WTC11 (cell line): ENCODE measurements around the gene LMO3. TPM values are rescaled to one million over a fixed set of nuclear protein-coding genes. Genes with fewer than 3 reads are reported as not detected.

Experiments used
- ATAC-seq: fragments of 200-7000 bp; cut with Tn5 transposase; 2 replicates; pipeline ENCODE4 v1.10.0; 2021; ENCODE audit warnings: mild to moderate bottlenecking, moderate library complexity
- CTCF ChIA-PET: fragments of 300-600 bp; sonication (Branson Sonifier 250); formaldehyde crosslinking; loops from one replicate; lab custom pipeline; 2021; ENCODE audit warnings: antibody characterized with exemption; lab: Charles Lee
- POLR2A ChIA-PET: fragments of 350-600 bp; sonication (Branson Sonifier 250); formaldehyde crosslinking; loops from one replicate; lab custom pipeline; 2021; ENCODE audit warnings: antibody characterized with exemption; lab: Charles Lee
- DNase-seq: peaks from one replicate; pipeline ENCODE4 v3.0.0; 2021; ENCODE audit warnings: low spot score
- H3K27ac Mint-ChIP-seq: 2 replicates; pipeline ENCODE4 v1.8.0; 2021; ENCODE audit warnings: mixed read lengths
- H3K27me3 Mint-ChIP-seq: 2 replicates; pipeline ENCODE4 v1.8.0; 2021; ENCODE audit warnings: low read depth, mild to moderate bottlenecking, moderate library complexity, mixed read lengths
- H3K36me3 Mint-ChIP-seq: 2 replicates; pipeline ENCODE4 v1.8.0; 2021; ENCODE audit warnings: mixed read lengths
- H3K4me1 Mint-ChIP-seq: 2 replicates; pipeline ENCODE4 v1.8.0; 2022; ENCODE audit warnings: mixed read lengths
- H3K4me3 Mint-ChIP-seq: 2 replicates; pipeline ENCODE4 v1.8.0; 2021; ENCODE audit warnings: mild to moderate bottlenecking, moderate library complexity, mixed read lengths
- H3K9me3 Mint-ChIP-seq: 2 replicates; pipeline ENCODE4 v1.8.0; 2021; ENCODE audit warnings: mixed read lengths
- ATF6 ChIP-seq: sonication (generic); formaldehyde crosslinking; IDR thresholded peaks from 2 replicates; pipeline ENCODE4 v1.8.1; 2023; ENCODE audit warnings: mild to moderate bottlenecking, missing genetic modification reagents
- E2F5 ChIP-seq: sonication (generic); formaldehyde crosslinking; IDR thresholded peaks from 2 replicates; pipeline ENCODE4 v1.8.1; 2022; ENCODE audit warnings: mild to moderate bottlenecking, moderate library complexity, missing genetic modification reagents
- ETV6 ChIP-seq: sonication (generic); formaldehyde crosslinking; IDR thresholded peaks from 2 replicates; pipeline ENCODE4 v1.8.1; 2022; ENCODE audit warnings: mild to moderate bottlenecking, missing genetic modification reagents
- NFATC4 ChIP-seq: fragments of 250-450 bp; sonication (Bioruptor Pico); IDR thresholded peaks from 2 replicates; pipeline ENCODE4 v1.9.0; 2021; ENCODE audit warnings: mild to moderate bottlenecking
- NR1H2 ChIP-seq: sonication (generic); formaldehyde crosslinking; IDR thresholded peaks from 2 replicates; pipeline ENCODE4 v1.9.0; 2021; ENCODE audit warnings: mild to moderate bottlenecking, moderate library complexity, missing genetic modification reagents
- NR2C2 ChIP-seq: sonication (generic); formaldehyde crosslinking; IDR thresholded peaks from 2 replicates; pipeline ENCODE4 v1.8.0; 2022; ENCODE audit warnings: mild to moderate bottlenecking, missing genetic modification reagents
- OVOL2 ChIP-seq: fragments of 250-450 bp; sonication (Bioruptor Pico); IDR thresholded peaks from 2 replicates; pipeline ENCODE4 v1.9.0; 2021; ENCODE audit warnings: mild to moderate bottlenecking, borderline replicate concordance
- ZNF138 ChIP-seq: sonication (generic); formaldehyde crosslinking; conservative IDR thresholded peaks from 2 replicates; pipeline ENCODE4 v1.8.1; 2022; ENCODE audit warnings: mild to moderate bottlenecking, moderate library complexity, missing genetic modification reagents
- ZNF219 ChIP-seq: sonication (generic); formaldehyde crosslinking; IDR thresholded peaks from 2 replicates; pipeline ENCODE4 v1.8.0; 2023; ENCODE audit warnings: missing genetic modification reagents, mild to moderate bottlenecking, borderline replicate concordance
- ZNF532 ChIP-seq: fragments of 250-450 bp; sonication (Bioruptor Pico); IDR thresholded peaks from 2 replicates; pipeline ENCODE4 v1.9.0; 2021; ENCODE audit warnings: mild to moderate bottlenecking, borderline replicate concordance
- total RNA-seq: library from RNA; stranded (reverse); gene quantifications from 3 replicates; pipeline ENCODE4 v1.2.3, GENCODE V29; 2021
- TF ChIP-seq, protein P1 (sequence below): sonication (generic); formaldehyde crosslinking; IDR thresholded peaks from 2 replicates; pipeline ENCODE4 v1.8.0; 2022; ENCODE audit warnings: mild to moderate bottlenecking, missing genetic modification reagents
- TF ChIP-seq, protein P2 (sequence below): fragments of 250-450 bp; sonication (Bioruptor Pico); IDR thresholded peaks from 2 replicates; pipeline ENCODE4 v1.8.0; 2021; ENCODE audit warnings: mild to moderate bottlenecking

The LMO3 gene
- total RNA-seq, 1 experiment from 2014 or later: 29.8 TPM

GRCh38 chr12:16603916-16604575 lies 1.9 kb downstream of the LMO3 start (continued):
- no peak for TF ChIP-seq ZNF532 (CRISPR knock-in tag)
- TF ChIP-seq, protein P1, sequence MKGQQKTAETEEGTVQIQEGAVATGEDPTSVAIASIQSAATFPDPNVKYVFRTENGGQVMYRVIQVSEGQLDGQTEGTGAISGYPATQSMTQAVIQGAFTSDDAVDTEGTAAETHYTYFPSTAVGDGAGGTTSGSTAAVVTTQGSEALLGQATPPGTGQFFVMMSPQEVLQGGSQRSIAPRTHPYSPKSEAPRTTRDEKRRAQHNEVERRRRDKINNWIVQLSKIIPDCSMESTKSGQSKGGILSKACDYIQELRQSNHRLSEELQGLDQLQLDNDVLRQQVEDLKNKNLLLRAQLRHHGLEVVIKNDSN: no peak

GRCh38 chr12:16603260-16603915 lies 2.6 kb downstream of the LMO3 start:
- ChIA-PET POLR2A (no interaction called here), CTCF (no interaction called here)
- Mint-ChIP-seq H3K27ac (no peak overlapping the region), H3K9me3 (no peaks in the 10 kb centered on the region), H3K27me3 (peaks cover 23% of the 10 kb centered on the region), H3K4me3 (peak overlapping the region; percentile 95), H3K36me3 (no peaks in the 10 kb centered on the region), H3K4me1 (peaks cover 64% of the 10 kb centered on the region)
- TF ChIP-seq ZNF138 (CRISPR knock-in tag) (no peak), ZNF219 (CRISPR knock-in tag) (no peak), ETV6 (CRISPR knock-in tag) (no peak)
- DNase-seq: no peak
- no peak for ATAC-seq

GRCh38 chr12:16602412-16602811 lies 3.5 kb downstream of the LMO3 start:
- DNase-seq: no peak
- Mint-ChIP-seq H3K9me3 (no peaks in the 10 kb centered on the region), H3K4me3 (no peak overlapping the region), H3K27ac (no peak overlapping the region), H3K36me3 (no peaks in the 10 kb centered on the region), H3K4me1 (peaks cover 60% of the 10 kb centered on the region), H3K27me3 (peaks cover 15% of the 10 kb centered on the region)
- ATAC-seq: no peak
- TF ChIP-seq ETV6 (CRISPR knock-in tag): no peak
- no peak for TF ChIP-seq NFATC4 (CRISPR knock-in tag)
- TF ChIP-seq NR2C2 (CRISPR knock-in tag): no peak
- TF ChIP-seq NR1H2 (CRISPR knock-in tag): no peak
- TF ChIP-seq E2F5 (CRISPR knock-in tag): no peak
- no peak for TF ChIP-seq ATF6
- no peak for TF ChIP-seq OVOL2
- TF ChIP-seq, protein P2, sequence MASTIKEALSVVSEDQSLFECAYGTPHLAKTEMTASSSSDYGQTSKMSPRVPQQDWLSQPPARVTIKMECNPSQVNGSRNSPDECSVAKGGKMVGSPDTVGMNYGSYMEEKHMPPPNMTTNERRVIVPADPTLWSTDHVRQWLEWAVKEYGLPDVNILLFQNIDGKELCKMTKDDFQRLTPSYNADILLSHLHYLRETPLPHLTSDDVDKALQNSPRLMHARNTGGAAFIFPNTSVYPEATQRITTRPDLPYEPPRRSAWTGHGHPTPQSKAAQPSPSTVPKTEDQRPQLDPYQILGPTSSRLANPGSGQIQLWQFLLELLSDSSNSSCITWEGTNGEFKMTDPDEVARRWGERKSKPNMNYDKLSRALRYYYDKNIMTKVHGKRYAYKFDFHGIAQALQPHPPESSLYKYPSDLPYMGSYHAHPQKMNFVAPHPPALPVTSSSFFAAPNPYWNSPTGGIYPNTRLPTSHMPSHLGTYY: no peak
- POLR2A ChIA-PET: no interaction called here
- CTCF ChIA-PET: no interaction called here
